Coronary artery (tissue), 2 donors: ENCODE data around the gene SLC49A3.

Source experiments
- DNase-seq: peaks from one replicate; pipeline ENCODE4 v3.0.0-alpha.2; 2017; ENCODE audit warnings: low spot score
- H3K27ac ChIP-seq, 2 donors: fragments of 200-600 bp; sonication (generic); one replicate each; pipeline ENCODE4 v1.5.1; 2016 to 2019
- H3K4me3 ChIP-seq: fragments of 200-600 bp; sonication (generic); 2 replicates; pipeline ENCODE4 v1.5.1; 2016; ENCODE audit warnings: mild to moderate bottlenecking, moderate library complexity
- TF ChIP-seq, protein P1 (sequence below): fragments of 200-600 bp; sonication (generic); IDR thresholded peaks from one replicate; pipeline ENCODE4 v1.5.1; 2019; ENCODE audit warnings: antibody characterized with exemption

SLC49A3 gene

DNA sequence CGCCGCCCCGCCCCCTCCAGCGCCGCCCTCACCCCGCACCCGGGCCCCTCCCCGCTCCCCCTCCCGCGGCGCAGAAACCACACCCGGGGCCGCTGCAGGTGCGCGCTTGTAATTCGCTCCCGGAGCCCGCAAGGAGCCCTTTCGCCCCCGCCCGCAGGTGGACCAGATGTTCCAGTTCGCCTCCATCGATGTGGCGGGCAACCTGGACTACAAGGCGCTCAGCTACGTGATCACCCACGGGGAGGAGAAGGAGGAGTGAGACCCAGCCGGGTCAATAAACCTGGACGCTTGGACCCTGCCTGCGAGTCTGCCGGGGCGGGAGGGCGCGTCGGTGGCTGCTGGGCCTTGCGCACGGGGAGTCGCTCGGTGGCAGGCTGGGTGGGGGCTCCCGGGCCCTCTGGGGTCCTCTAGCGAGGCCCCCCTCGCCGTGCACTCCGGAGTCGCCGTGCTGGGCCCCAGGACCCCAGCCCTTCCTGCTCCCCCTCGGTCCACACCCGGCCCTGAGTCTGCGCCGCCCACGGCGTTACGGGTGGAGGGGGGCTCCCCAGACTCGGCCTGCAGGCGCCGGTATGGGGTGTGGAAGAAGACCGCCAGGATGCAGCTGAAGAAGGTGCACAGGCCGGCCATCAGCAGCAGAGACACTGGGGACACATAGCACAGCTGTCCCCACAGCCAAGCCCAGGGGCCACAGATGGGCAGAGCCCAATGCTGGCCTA, 7.1 kb downstream of the SLC49A3 start:
- DNase-seq, result no peak
- Histone ChIP-seq H3K4me3 (peak overlapping the region; percentile 73), H3K27ac (no peak overlapping the region)
- TF ChIP-seq, protein P1, sequence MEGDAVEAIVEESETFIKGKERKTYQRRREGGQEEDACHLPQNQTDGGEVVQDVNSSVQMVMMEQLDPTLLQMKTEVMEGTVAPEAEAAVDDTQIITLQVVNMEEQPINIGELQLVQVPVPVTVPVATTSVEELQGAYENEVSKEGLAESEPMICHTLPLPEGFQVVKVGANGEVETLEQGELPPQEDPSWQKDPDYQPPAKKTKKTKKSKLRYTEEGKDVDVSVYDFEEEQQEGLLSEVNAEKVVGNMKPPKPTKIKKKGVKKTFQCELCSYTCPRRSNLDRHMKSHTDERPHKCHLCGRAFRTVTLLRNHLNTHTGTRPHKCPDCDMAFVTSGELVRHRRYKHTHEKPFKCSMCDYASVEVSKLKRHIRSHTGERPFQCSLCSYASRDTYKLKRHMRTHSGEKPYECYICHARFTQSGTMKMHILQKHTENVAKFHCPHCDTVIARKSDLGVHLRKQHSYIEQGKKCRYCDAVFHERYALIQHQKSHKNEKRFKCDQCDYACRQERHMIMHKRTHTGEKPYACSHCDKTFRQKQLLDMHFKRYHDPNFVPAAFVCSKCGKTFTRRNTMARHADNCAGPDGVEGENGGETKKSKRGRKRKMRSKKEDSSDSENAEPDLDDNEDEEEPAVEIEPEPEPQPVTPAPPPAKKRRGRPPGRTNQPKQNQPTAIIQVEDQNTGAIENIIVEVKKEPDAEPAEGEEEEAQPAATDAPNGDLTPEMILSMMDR, result no peak

DNA sequence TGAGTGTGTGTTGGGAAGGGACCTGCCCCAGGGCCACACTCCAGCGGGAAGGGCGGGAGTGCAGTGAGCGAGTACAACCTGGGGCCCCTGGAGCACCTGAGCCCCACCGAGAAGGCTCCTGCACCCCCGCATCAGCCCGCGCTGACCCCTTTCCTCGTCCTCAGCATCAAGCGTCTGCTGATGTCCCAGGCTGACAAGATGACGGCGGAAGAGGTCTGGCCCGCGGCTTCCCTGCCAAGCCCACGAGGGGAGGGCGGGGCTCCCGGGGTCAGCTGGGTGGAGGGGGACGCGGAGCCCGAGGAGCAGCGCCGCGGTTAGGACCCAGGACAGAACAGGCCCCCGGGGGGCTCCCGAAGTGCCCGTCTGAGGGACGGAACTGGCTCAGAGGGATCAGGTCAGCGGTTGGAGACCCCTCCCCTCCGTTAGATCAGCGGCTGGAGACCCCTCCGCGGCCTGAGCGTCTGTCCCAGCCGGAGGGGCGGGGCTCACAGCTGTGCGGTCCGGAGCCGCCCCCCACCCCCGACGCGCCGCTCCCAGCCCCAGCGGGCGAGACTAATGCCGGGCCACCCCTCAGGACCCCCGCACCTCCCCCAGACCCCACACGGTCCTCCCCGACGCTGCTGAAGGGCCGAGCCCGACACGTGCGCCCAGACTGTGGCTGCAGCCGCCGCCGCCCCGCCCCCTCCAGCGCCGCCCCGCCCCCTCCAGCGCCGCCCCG, 7.9 kb downstream of the SLC49A3 start:
- TF ChIP-seq, protein P1, result no peak
- no peak for DNase-seq
- Histone ChIP-seq H3K4me3 (peak overlapping the region; percentile 73), H3K27ac (no peak overlapping the region)

DNA sequence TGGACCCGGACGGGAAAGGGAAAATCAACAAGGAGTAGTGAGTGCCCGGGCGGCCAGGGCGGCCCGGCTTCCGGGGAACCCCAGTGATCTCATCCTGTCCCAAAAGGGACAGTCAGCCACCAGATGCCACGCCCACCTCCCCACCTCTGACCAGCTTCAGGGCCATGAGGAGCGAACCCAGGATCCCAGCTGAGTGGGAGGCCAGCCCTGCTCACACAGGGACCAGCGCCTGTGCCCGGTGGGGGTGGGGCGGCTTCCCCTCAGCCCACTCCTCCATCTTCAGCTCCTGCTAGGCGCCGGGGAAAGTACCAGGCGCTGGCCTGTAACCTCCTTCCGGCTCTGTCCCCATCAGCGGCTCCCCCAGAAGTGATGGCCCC, 8.4 kb downstream of the SLC49A3 start:
- TF ChIP-seq, protein P1, result no peak
- no peak overlapping the region for H3K27ac ChIP-seq
- H3K4me3 ChIP-seq, result peak overlapping the region; percentile 73
- DNase-seq, result no peak

DNA sequence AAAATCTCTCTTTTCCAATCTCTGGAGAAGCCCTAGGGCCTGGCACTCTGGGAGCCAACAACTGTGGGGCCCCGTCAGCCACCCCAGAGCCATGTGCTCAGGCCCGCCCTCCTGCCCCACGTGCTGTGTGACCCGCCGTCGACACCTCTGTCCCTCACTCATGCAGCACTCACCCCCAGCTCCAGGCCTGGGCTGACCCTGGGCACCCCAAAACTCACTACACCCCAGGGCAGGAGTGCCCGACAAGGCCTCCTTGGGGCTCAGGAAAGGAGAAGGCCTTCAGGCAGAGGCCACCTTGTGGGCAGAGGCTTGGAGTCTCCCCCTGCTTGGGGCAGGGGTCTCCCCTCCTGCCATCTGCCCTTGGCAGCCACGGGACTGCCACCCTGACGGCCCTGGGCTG, 8.9 kb downstream of the SLC49A3 start:
- H3K27ac ChIP-seq, result no peak overlapping the region
- no peak overlapping the region for H3K4me3 ChIP-seq
- TF ChIP-seq, protein P1, result no peak

DNA sequence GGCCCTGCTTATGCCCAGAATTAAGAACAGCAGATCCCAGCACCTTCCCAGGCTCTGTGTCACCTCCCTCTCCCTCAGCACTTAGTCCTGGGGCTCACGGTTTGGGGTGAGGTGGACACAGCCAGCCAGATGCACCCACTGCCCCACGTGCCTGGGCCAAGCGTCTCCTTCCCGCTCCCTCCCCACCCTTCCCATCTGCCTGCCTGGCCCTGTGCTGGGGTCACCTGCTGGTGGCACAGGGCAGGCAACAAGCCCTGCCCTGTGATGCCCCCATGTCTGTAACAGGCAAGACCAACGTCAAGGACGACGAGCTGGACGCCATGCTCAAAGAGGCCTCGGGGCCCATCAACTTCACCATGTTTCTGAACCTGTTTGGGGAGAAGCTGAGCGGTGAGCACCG, 9.3 kb downstream of the SLC49A3 start:
- TF ChIP-seq, protein P1, result no peak
- no peak overlapping the region for H3K27ac ChIP-seq
- DNase-seq, result no peak

More for the DNA sequence above, 8.9 kb downstream of the SLC49A3 start:
- no peak for DNase-seq

DNA sequence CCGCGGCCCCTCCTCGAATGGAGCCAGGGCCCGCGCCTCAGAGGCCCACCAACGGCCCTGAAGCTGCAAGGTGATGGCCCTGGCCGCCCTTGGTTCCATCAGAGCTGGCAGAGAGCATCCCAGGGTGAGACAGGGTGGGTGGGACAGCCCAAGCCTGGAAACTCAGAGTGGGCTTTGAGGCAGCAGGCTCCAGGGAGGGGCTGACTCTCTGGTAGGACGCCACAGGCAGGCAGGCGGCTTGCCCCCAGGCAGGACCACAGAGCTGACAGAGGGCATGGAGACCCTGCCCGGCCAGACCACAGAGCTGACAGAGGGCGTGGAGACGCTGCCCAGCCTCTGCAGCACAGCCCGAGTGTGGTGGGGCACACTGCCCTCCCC, 9.9 kb downstream of the SLC49A3 start:
- H3K27ac ChIP-seq, result no peak overlapping the region
- TF ChIP-seq, protein P1, result no peak
- no peak overlapping the region for H3K4me3 ChIP-seq
- no peak for DNase-seq

More for the DNA sequence above, 9.3 kb downstream of the SLC49A3 start:
- no peak overlapping the region for H3K4me3 ChIP-seq
